Endothelial cell of umbilical vein (primary cell): ENCODE results near the gene SNAP25.

Experiments
- CTCF ChIP-seq, 2 donors: IDR thresholded peaks; 1 replicate in 1 of 2; 2 replicates in 1 of 2; pipeline ENCODE4 v1.5.1; 2011; ENCODE audit warnings: low read length in 2 of 2, mild to moderate bottlenecking in 2 of 2, moderate library complexity in 2 of 2, control low read depth in 1 of 2, inconsistent platforms in 1 of 2, low read depth in 1 of 2; ENCODE audit not compliant: insufficient read depth in 1 of 2; ENCODE audit errors: extremely low read depth in 1 of 2
- EZH2 ChIP-seq: IDR thresholded peaks from 2 replicates; pipeline ENCODE4 v1.6.1; 2012; ENCODE audit warnings: borderline replicate concordance, low read depth, mild to moderate bottlenecking, moderate library complexity, low read length, inconsistent platforms; ENCODE audit not compliant: severe bottlenecking
- FOS ChIP-seq: IDR thresholded peaks from 2 replicates; pipeline ENCODE4 v1.6.1; 2011; ENCODE audit warnings: mild to moderate bottlenecking, low read length, moderate library complexity, borderline replicate concordance; ENCODE audit not compliant: insufficient read depth
- GATA2 ChIP-seq: IDR thresholded peaks from 2 replicates; pipeline ENCODE4 v1.7.0; 2011; ENCODE audit warnings: low read depth, mild to moderate bottlenecking, moderate library complexity, mixed read lengths, low read length; ENCODE audit not compliant: insufficient read length, insufficient read depth
- JUN ChIP-seq: IDR thresholded peaks from 2 replicates; pipeline ENCODE4 v1.6.1; 2011; ENCODE audit warnings: borderline replicate concordance, low read depth; ENCODE audit not compliant: insufficient read length, insufficient read depth
- MAX ChIP-seq: IDR thresholded peaks from 2 replicates; pipeline ENCODE4 v1.6.1; 2011; ENCODE audit not compliant: insufficient read depth, insufficient read length
- POLR2A ChIP-seq: IDR thresholded peaks from 2 replicates; pipeline ENCODE4 v1.6.1; 2012; ENCODE audit warnings: low read depth, mild to moderate bottlenecking, control low read depth, low read length
- POLR2AphosphoS5 ChIP-seq: IDR thresholded peaks from 2 replicates; pipeline ENCODE4 v1.6.1; 2012; ENCODE audit warnings: low read depth, mild to moderate bottlenecking, control low read depth, low read length, moderate library complexity; ENCODE audit not compliant: insufficient read depth

GRCh38 chr20:10342152-10342551, 123.5 kb downstream of the SNAP25 start:
- no peak for TF ChIP-seq EZH2
- TF ChIP-seq POLR2A: no peak
- no peak for TF ChIP-seq CTCF (IDR thresholded peaks at IDR 0.05; ENCODE audit: extremely low read depth in 1 of 2, insufficient read depth in 1 of 2, low read depth in 1 of 2, low read length in 2 of 2)
- no peak for TF ChIP-seq POLR2AphosphoS5
- no peak for TF ChIP-seq MAX
- no peak for TF ChIP-seq FOS
- TF ChIP-seq GATA2: no peak
- TF ChIP-seq JUN: no peak
